GM18867 (cell line): Measurements from ENCODE around the gene KIF15.
A peak's percentile ranks its signal among the peaks of the same experiment; 100 is the strongest.
"Not testable (repeated sequence)": the region's sequence is repeated elsewhere in the genome, so short reads cannot be mapped to it uniquely, and the experiment has no call there.

Experiments used
- ATAC-seq: cut with Tn5 transposase; IDR thresholded peaks from one replicate; pipeline ENCODE4 v1.9.1; 2021; ENCODE audit warnings: mild to moderate bottlenecking, moderate library complexity; ENCODE audit not compliant: unreplicated experiment

The KIF15 gene

GRCh38 chr3:44761424-44762169 is at the start of gene KIF15, which contains the start of gene KIAA1143:
KIF15 (plus strand) TSS chr3:44761794; CDS start chr3:44761866, 72 bp downstream.
KIAA1143 (minus strand) TSS chr3:44761619; CDS start chr3:44761602, 17 bp downstream.
- peak; percentile 89 for ATAC-seq

- ATAC-seq, result no peak
Observed at GRCh38 chr3:44712455-44713075, 49.0 kb upstream of the KIF15 start, which contains the start of gene ZNF502. ZNF502 (plus strand) TSS chr3:44712660; CDS start chr3:44720262, 7,602 bp downstream.

GRCh38 chr3:44721231-44722102 is 40.1 kb upstream of the KIF15 start:
- ATAC-seq, result no peak

GRCh38 chr3:44722103-44722401 is 39.5 kb upstream of the KIF15 start:
- ATAC-seq, result no peak

- no peak for ATAC-seq
Observed at GRCh38 chr3:44729384-44729910, 32.1 kb upstream of the KIF15 start, which contains the start of gene ZNF501. ZNF501 (plus strand) TSS chr3:44729635; CDS start chr3:44734422, 4,787 bp downstream.

GRCh38 chr3:44734646-44735168 is 26.9 kb upstream of the KIF15 start:
- no peak for ATAC-seq

- ATAC-seq, result no peak
Observed at GRCh38 chr3:44761101-44761423, 532 bp upstream of the KIF15 start.

GRCh38 chr3:44762170-44762677 is 630 bp downstream of the KIF15 start:
- ATAC-seq, result no peak

- no peak for ATAC-seq
Observed at GRCh38 chr3:44762690-44763089, 1.1 kb downstream of the KIF15 start.

GRCh38 chr3:44764248-44764647 is 2.7 kb downstream of the KIF15 start:
- ATAC-seq, result no peak

GRCh38 chr3:44771424-44772098 is 10.0 kb downstream of the KIF15 start:
- ATAC-seq, result no peak

- no peak for ATAC-seq
Observed at GRCh38 chr3:44772099-44772442, 10.5 kb downstream of the KIF15 start.

GRCh38 chr3:44782891-44783290 is 21.3 kb downstream of the KIF15 start:
- no peak for ATAC-seq

GRCh38 chr3:44795197-44795596 is 33.6 kb downstream of the KIF15 start:
- ATAC-seq, result no peak

GRCh38 chr3:44802011-44802410 is 40.4 kb downstream of the KIF15 start:
- ATAC-seq, result no peak

- ATAC-seq, result no peak
Observed at GRCh38 chr3:44803298-44803697, 41.7 kb downstream of the KIF15 start.

- ATAC-seq, result no peak
Observed at GRCh38 chr3:44805960-44806359, 44.4 kb downstream of the KIF15 start.

- ATAC-seq, result no peak
Observed at GRCh38 chr3:44814751-44815150, 53.2 kb downstream of the KIF15 start.

GRCh38 chr3:44816334-44816733 is 54.7 kb downstream of the KIF15 start:
- not testable (repeated sequence) for ATAC-seq

- not testable (repeated sequence) for ATAC-seq
Observed at GRCh38 chr3:44821206-44821605, 59.6 kb downstream of the KIF15 start.
